ENCODE results near the gene AS3MT.
"Not testable (repeated sequence)": the region's sequence is repeated elsewhere in the genome, so short reads cannot be mapped to it uniquely, and the experiment has no call there.

The AS3MT gene

GRCh38 chr10:102869258-102870198, at the start of gene AS3MT:
AS3MT (plus strand) TSS chr10:102869470; CDS start chr10:102869593, 123 bp downstream.
- Histone ChIP-seq H3K9ac (ENCODE audit: low read depth, low read length) (peak within 1 kb of the TSS; percentile 39), H3K27me3 (ENCODE audit: control insufficient read depth, insufficient read depth, low read length) (no peaks in the 10 kb centered on the region), H3K9me3 (ENCODE audit: control insufficient read depth, insufficient read depth, low read length) (no peaks in the 10 kb centered on the region), H3K36me3 (ENCODE audit: control insufficient read depth, insufficient read depth, low read length) (no peaks in the 10 kb centered on the region), H3K27ac (ENCODE audit: low read depth, low read length) (peak within 1 kb of the TSS; percentile 63), H3K4me1 (ENCODE audit: control insufficient read depth, insufficient read depth, low read length) (peaks cover 11% of the 10 kb centered on the region; the same call in 1 of the 2 replicates), H3K4me3 (ENCODE audit: low read depth, low read length) (peak within 1 kb of the TSS; percentile 79)

GRCh38 chr10:102820008-102820407, 49.3 kb upstream of the AS3MT start:
- H3K27ac ChIP-seq (ENCODE audit: low read depth, low read length), result not testable (repeated sequence)

GRCh38 chr10:102822222-102822621, 47.0 kb upstream of the AS3MT start:
- Histone ChIP-seq H3K27ac (ENCODE audit: low read depth, low read length) (no peak overlapping the region), H3K27me3 (ENCODE audit: control insufficient read depth, insufficient read depth, low read length) (no peaks in the 10 kb centered on the region), H3K4me1 (ENCODE audit: control insufficient read depth, insufficient read depth, low read length) (no peaks in the 10 kb centered on the region), H3K9ac (ENCODE audit: low read depth, low read length) (no peak overlapping the region), H3K4me3 (ENCODE audit: low read depth, low read length) (no peak overlapping the region), H3K9me3 (ENCODE audit: control insufficient read depth, insufficient read depth, low read length) (no peaks in the 10 kb centered on the region), H3K36me3 (ENCODE audit: control insufficient read depth, insufficient read depth, low read length) (no peaks in the 10 kb centered on the region)

More at GRCh38 chr10:102820008-102820407, 49.3 kb upstream of the AS3MT start:
- H3K27me3 ChIP-seq (ENCODE audit: control insufficient read depth, insufficient read depth, low read length); H3K4me3 ChIP-seq (ENCODE audit: low read depth, low read length); H3K9ac ChIP-seq (ENCODE audit: low read depth, low read length); H3K9me3 ChIP-seq (ENCODE audit: control insufficient read depth, insufficient read depth, low read length); H3K36me3 ChIP-seq (ENCODE audit: control insufficient read depth, insufficient read depth, low read length): not testable (repeated sequence)
- H3K4me1 ChIP-seq (ENCODE audit: control insufficient read depth, insufficient read depth, low read length), result peaks cover 14% of the 10 kb centered on the region

GRCh38 chr10:102824664-102825063, 44.6 kb upstream of the AS3MT start:
- Histone ChIP-seq H3K4me1 (ENCODE audit: control insufficient read depth, insufficient read depth, low read length) (no peaks in the 10 kb centered on the region), H3K27me3 (ENCODE audit: control insufficient read depth, insufficient read depth, low read length) (no peaks in the 10 kb centered on the region), H3K27ac (ENCODE audit: low read depth, low read length) (no peak overlapping the region), H3K9ac (ENCODE audit: low read depth, low read length) (no peak overlapping the region), H3K4me3 (ENCODE audit: low read depth, low read length) (no peak overlapping the region), H3K9me3 (ENCODE audit: control insufficient read depth, insufficient read depth, low read length) (no peaks in the 10 kb centered on the region), H3K36me3 (ENCODE audit: control insufficient read depth, insufficient read depth, low read length) (no peaks in the 10 kb centered on the region)

GRCh38 chr10:102826148-102826796, 43.0 kb upstream of the AS3MT start:
- Histone ChIP-seq H3K4me1 (ENCODE audit: control insufficient read depth, insufficient read depth, low read length) (no peaks in the 10 kb centered on the region), H3K27me3 (ENCODE audit: control insufficient read depth, insufficient read depth, low read length) (no peaks in the 10 kb centered on the region), H3K4me3 (ENCODE audit: low read depth, low read length) (no peak overlapping the region), H3K9ac (ENCODE audit: low read depth, low read length) (no peak overlapping the region), H3K9me3 (ENCODE audit: control insufficient read depth, insufficient read depth, low read length) (no peaks in the 10 kb centered on the region), H3K27ac (ENCODE audit: low read depth, low read length) (no peak overlapping the region), H3K36me3 (ENCODE audit: control insufficient read depth, insufficient read depth, low read length) (no peaks in the 10 kb centered on the region)

GRCh38 chr10:102827597-102827975, 41.7 kb upstream of the AS3MT start:
- H3K4me3 ChIP-seq (ENCODE audit: low read depth, low read length), result no peak overlapping the region
- H3K27ac ChIP-seq (ENCODE audit: low read depth, low read length), result no peak overlapping the region
- no peaks in the 10 kb centered on the region for H3K36me3 ChIP-seq (ENCODE audit: control insufficient read depth, insufficient read depth, low read length)
- no peaks in the 10 kb centered on the region for H3K9me3 ChIP-seq (ENCODE audit: control insufficient read depth, insufficient read depth, low read length)
- no peaks in the 10 kb centered on the region for H3K4me1 ChIP-seq (ENCODE audit: control insufficient read depth, insufficient read depth, low read length)
- no peaks in the 10 kb centered on the region for H3K27me3 ChIP-seq (ENCODE audit: control insufficient read depth, insufficient read depth, low read length)
- H3K9ac ChIP-seq (ENCODE audit: low read depth, low read length), result no peak overlapping the region

- Histone ChIP-seq H3K4me1 (ENCODE audit: control insufficient read depth, insufficient read depth, low read length) (no peaks in the 10 kb centered on the region), H3K27ac (ENCODE audit: low read depth, low read length) (no peak overlapping the region), H3K9ac (ENCODE audit: low read depth, low read length) (no peak overlapping the region), H3K4me3 (ENCODE audit: low read depth, low read length) (no peak overlapping the region), H3K9me3 (ENCODE audit: control insufficient read depth, insufficient read depth, low read length) (no peaks in the 10 kb centered on the region), H3K27me3 (ENCODE audit: control insufficient read depth, insufficient read depth, low read length) (no peaks in the 10 kb centered on the region), H3K36me3 (ENCODE audit: control insufficient read depth, insufficient read depth, low read length) (no peaks in the 10 kb centered on the region)
Measured at GRCh38 chr10:102831322-102832071, 37.8 kb upstream of the AS3MT start.

GRCh38 chr10:102832248-102832647, 37.0 kb upstream of the AS3MT start:
- Histone ChIP-seq H3K9me3 (ENCODE audit: control insufficient read depth, insufficient read depth, low read length) (no peaks in the 10 kb centered on the region), H3K4me1 (ENCODE audit: control insufficient read depth, insufficient read depth, low read length) (no peaks in the 10 kb centered on the region), H3K36me3 (ENCODE audit: control insufficient read depth, insufficient read depth, low read length) (no peaks in the 10 kb centered on the region), H3K27me3 (ENCODE audit: control insufficient read depth, insufficient read depth, low read length) (no peaks in the 10 kb centered on the region), H3K4me3 (ENCODE audit: low read depth, low read length) (no peak overlapping the region), H3K27ac (ENCODE audit: low read depth, low read length) (no peak overlapping the region), H3K9ac (ENCODE audit: low read depth, low read length) (no peak overlapping the region)

- no peaks in the 10 kb centered on the region for H3K9me3 ChIP-seq (ENCODE audit: control insufficient read depth, insufficient read depth, low read length)
Measured at GRCh38 chr10:102832987-102833386, 36.3 kb upstream of the AS3MT start.

GRCh38 chr10:102834143-102834542, 35.1 kb upstream of the AS3MT start:
- Histone ChIP-seq H3K9ac (ENCODE audit: low read depth, low read length) (no peak overlapping the region), H3K27ac (ENCODE audit: low read depth, low read length) (no peak overlapping the region), H3K27me3 (ENCODE audit: control insufficient read depth, insufficient read depth, low read length) (no peaks in the 10 kb centered on the region), H3K4me3 (ENCODE audit: low read depth, low read length) (no peak overlapping the region), H3K9me3 (ENCODE audit: control insufficient read depth, insufficient read depth, low read length) (no peaks in the 10 kb centered on the region), H3K4me1 (ENCODE audit: control insufficient read depth, insufficient read depth, low read length) (no peaks in the 10 kb centered on the region), H3K36me3 (ENCODE audit: control insufficient read depth, insufficient read depth, low read length) (no peaks in the 10 kb centered on the region)

More at GRCh38 chr10:102832987-102833386, 36.3 kb upstream of the AS3MT start:
- no peaks in the 10 kb centered on the region for H3K36me3 ChIP-seq (ENCODE audit: control insufficient read depth, insufficient read depth, low read length)
- no peak overlapping the region for H3K27ac ChIP-seq (ENCODE audit: low read depth, low read length)
- H3K9ac ChIP-seq (ENCODE audit: low read depth, low read length), result no peak overlapping the region
- H3K4me3 ChIP-seq (ENCODE audit: low read depth, low read length), result no peak overlapping the region
- H3K4me1 ChIP-seq (ENCODE audit: control insufficient read depth, insufficient read depth, low read length), result no peaks in the 10 kb centered on the region
- no peaks in the 10 kb centered on the region for H3K27me3 ChIP-seq (ENCODE audit: control insufficient read depth, insufficient read depth, low read length)
